Ovary (tissue), 9 donors: ENCODE results near the gene AQP4. TPM values are rescaled to one million over a fixed set of nuclear protein-coding genes. Genes with fewer than 3 reads are reported as not detected.

Experiments used
- DNase-seq, 5 donors: peaks; one replicate each; pipeline ENCODE4 v3.0.0-alpha.2; 2019 to 2020
- H3K27ac ChIP-seq, 2 donors: fragments of 200-600 bp; one replicate each; pipeline versions ENCODE4 v1.5.1 to v1.8.0; 2019 to 2022
- H3K27me3 ChIP-seq: fragments of 200-600 bp; one replicate; pipeline ENCODE4 v1.8.0; 2022
- H3K36me3 ChIP-seq: fragments of 200-600 bp; sonication (generic); one replicate; pipeline ENCODE4 v1.5.1; 2019
- H3K4me1 ChIP-seq: one replicate; pipeline ENCODE4 v1.8.1; 2013; ENCODE audit warnings: mild to moderate bottlenecking, moderate library complexity; ENCODE audit not compliant: insufficient read depth
- H3K4me3 ChIP-seq: fragments of 200-600 bp; sonication (generic); one replicate; pipeline ENCODE4 v1.5.1; 2017
- H3K9me3 ChIP-seq, 2 donors: fragments of 200-600 bp in 1 of 2; sonication (generic) in 1 of 2; one replicate each; pipeline versions ENCODE4 v1.5.1 to v1.8.1; 2013 to 2019; ENCODE audit warnings: mild to moderate bottlenecking in 1 of 2, moderate library complexity in 1 of 2
- EP300 ChIP-seq: sonication (generic); formaldehyde crosslinking; IDR thresholded peaks from one replicate; pipeline ENCODE4 v1.6.1; 2017; ENCODE audit warnings: antibody characterized with exemption
- POLR2A ChIP-seq: fragments of 450-650 bp; IDR thresholded peaks from one replicate; pipeline ENCODE4 v1.6.1; 2017; ENCODE audit warnings: antibody characterized with exemption, mild to moderate bottlenecking, moderate library complexity
- WGBS, 3 donors: extraction: QIAGEN DNeasy Blood & Tissue Kit in 1 of 3; methylation state at CpG; one replicate each; pipeline versions ENCODE4 v1.1.5 to v1.1.7; 2013 to 2017; 5-methylcytosine and 5-hydroxymethylcytosine counted together
- intact Hi-C, 4 donors: fragments of 100-400 bp; cut with DNase I; formaldehyde crosslinking; loops; one replicate each; pipeline versions ENCODE4 v1.11.0 to v1.15.1; 2022 to 2023
- polyA plus RNA-seq, 2 donors: library from polyadenylated mRNA; stranded (reverse); fragments of 200-250 nt in 1 of 2; fragments of 350-450 nt in 1 of 2; fragmentation: Illumina TruSeq in 1 of 2; extraction: RNeasy Lipid Tissue Mini Kit (QIAGEN cat#74804) in 1 of 2; gene quantifications; one replicate each; pipeline ENCODE4 v1.2.3, GENCODE V29; 2013 to 2014
- total RNA-seq, 7 donors: library from RNA; depleted of rRNA in 2 of 7; stranded (reverse); fragments of >200 nt in 2 of 7; fragmentation: NEBNext Ultra II Directional in 3 of 7; extraction: Animal tissue kit (Norgen Biotek cat#: 25700) in 3 of 7; gene quantifications; one replicate each; pipeline versions ENCODE4 v1.1.0 to v1.2.4, GENCODE V29; 2016 to 2023
- TF ChIP-seq, protein P1 (sequence below), 3 donors: fragments of 450-650 bp in 2 of 3; fragments of 200-600 bp in 1 of 3; IDR thresholded peaks; one replicate each; pipeline versions ENCODE4 v1.5.1 to v1.8.0; 2016 to 2022; ENCODE audit warnings: antibody characterized with exemption in 3 of 3, mild to moderate bottlenecking in 1 of 3
- donor health status: DM: no; HTN: no; CAD: no; lungs with moderate emphysema.
- donor health status: DM: no; HTN: no; CAD: no.
- donor health status: Bipolar disorder and iron deficiency.
- donor health status: DM: yes; HTN: yes; CAD: no.
- donor health status: DM: no; HTN: no; CAD: no.
- donor health status: DM: yes; HTN: yes; CAD: no.

AQP4 gene
- total and polyA plus RNA-seq, 9 donors, result 0.34 to 27.1 (median 3.5) TPM

DNA sequence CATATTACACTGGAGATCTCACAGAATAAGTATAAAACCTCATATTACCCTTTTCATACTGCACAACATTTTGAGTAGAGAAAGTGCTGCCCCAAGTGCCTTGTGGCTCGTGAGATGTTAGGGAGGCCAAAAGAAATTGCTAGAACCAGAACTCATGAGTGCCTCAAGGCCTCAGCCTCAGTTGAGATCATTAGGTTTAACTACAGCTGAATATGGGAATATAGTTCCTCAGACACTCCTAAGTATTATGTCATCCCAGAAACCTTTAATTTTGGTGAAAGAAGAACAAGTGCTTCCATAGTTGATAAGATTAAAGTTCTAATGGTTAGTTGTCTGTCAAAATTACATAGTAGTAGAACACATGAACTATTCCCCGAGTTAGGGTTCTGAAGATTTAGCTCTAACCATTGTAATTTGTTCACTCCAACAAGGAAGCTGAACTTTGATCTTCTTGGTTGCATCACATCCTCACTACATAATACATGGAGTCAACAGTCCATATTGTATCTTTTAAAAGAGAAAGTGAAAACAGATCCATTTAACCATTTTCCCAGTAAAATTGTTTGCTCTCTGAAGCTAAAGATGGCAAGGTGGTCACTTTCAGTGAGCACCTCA lies 9.6 kb upstream of the AQP4 start:
- peaks cover 2% of the 10 kb centered on the region for H3K4me1 ChIP-seq
- DNase-seq, result no peak
- no peak overlapping the region for H3K4me3 ChIP-seq
- TF ChIP-seq POLR2A (no peak), EP300 (no peak)
- TF ChIP-seq, protein P1, sequence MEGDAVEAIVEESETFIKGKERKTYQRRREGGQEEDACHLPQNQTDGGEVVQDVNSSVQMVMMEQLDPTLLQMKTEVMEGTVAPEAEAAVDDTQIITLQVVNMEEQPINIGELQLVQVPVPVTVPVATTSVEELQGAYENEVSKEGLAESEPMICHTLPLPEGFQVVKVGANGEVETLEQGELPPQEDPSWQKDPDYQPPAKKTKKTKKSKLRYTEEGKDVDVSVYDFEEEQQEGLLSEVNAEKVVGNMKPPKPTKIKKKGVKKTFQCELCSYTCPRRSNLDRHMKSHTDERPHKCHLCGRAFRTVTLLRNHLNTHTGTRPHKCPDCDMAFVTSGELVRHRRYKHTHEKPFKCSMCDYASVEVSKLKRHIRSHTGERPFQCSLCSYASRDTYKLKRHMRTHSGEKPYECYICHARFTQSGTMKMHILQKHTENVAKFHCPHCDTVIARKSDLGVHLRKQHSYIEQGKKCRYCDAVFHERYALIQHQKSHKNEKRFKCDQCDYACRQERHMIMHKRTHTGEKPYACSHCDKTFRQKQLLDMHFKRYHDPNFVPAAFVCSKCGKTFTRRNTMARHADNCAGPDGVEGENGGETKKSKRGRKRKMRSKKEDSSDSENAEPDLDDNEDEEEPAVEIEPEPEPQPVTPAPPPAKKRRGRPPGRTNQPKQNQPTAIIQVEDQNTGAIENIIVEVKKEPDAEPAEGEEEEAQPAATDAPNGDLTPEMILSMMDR (IDR thresholded peaks at IDR 0.05), result no peak
- H3K9me3 ChIP-seq, result no peaks in the 10 kb centered on the region
- intact Hi-C loops, result no loop called here
- no peaks in the 10 kb centered on the region for H3K36me3 ChIP-seq
- H3K27ac ChIP-seq, result no peak overlapping the region
- H3K27me3 ChIP-seq, result no peaks in the 10 kb centered on the region
- whole genome bisulfite sequencing, 3 donors, result 85 to 93% (median 91%) methylated on average over 2 of the region's 2 CpGs

DNA sequence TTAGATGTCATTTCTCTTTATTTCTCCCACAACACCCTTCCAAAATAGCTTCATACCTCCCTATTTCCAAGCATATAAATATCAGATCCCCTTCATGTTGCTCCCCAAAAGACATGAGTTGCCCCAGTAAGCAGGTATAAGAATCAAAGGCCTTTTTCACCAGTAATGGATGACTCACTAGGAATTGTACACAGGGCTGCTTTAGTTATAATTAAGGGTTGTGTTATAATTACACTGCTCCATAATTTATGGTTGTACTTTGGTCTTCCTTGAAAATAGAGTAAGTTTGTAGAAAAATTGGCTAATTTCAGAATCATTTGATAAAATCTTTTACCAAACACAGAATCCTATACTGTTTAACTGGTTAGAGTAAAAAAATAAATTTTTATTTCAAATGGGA lies 8.8 kb upstream of the AQP4 start:
- Histone ChIP-seq H3K36me3 (no peaks in the 10 kb centered on the region), H3K27me3 (no peaks in the 10 kb centered on the region), H3K4me1 (peaks cover 4% of the 10 kb centered on the region), H3K4me3 (no peak overlapping the region), H3K9me3 (no peaks in the 10 kb centered on the region), H3K27ac (no peak overlapping the region)
- no peak for DNase-seq
- intact Hi-C loops, result no loop called here
- no peak for TF ChIP-seq EP300
- TF ChIP-seq, protein P1 (IDR thresholded peaks at IDR 0.05), result no peak
- no peak for TF ChIP-seq POLR2A

DNA sequence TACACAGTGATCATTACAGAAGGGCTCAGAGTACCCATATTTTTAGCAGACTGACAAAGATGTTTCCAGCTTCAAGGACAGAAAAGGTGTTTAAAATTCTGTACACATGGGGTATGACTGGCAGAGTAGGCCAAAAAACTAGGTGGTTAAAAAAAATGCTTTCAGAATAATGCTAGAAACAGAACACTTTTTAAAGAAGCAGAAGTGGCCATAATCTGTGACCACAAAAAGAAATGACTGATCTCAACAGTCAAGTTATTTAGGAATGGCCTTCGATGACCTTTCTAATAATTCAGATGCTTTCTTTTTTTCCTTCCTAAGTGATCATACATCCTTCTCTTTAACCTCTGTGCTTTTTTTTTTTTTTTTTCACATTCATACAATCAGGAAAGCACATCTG lies 4.1 kb upstream of the AQP4 start:
- 86 to 93% (median 92%) methylated on average over 1 of the region's 1 CpG for WGBS, 3 donors
- Histone ChIP-seq H3K27ac (no peak overlapping the region), H3K9me3 (no peaks in the 10 kb centered on the region), H3K4me3 (no peak overlapping the region), H3K27me3 (no peaks in the 10 kb centered on the region), H3K4me1 (peaks cover 16% of the 10 kb centered on the region), H3K36me3 (no peaks in the 10 kb centered on the region)
- DNase-seq, result no peak
- TF ChIP-seq, protein P1 (IDR thresholded peaks at IDR 0.05), result no peak
- TF ChIP-seq EP300, result no peak
- TF ChIP-seq POLR2A, result no peak
- intact Hi-C loops, result loop anchor here in 1 of 4 donors (10.0 kb wide), 1 partner anchor 1725 kb away; no protein-coding TSS in a partner anchor

DNA sequence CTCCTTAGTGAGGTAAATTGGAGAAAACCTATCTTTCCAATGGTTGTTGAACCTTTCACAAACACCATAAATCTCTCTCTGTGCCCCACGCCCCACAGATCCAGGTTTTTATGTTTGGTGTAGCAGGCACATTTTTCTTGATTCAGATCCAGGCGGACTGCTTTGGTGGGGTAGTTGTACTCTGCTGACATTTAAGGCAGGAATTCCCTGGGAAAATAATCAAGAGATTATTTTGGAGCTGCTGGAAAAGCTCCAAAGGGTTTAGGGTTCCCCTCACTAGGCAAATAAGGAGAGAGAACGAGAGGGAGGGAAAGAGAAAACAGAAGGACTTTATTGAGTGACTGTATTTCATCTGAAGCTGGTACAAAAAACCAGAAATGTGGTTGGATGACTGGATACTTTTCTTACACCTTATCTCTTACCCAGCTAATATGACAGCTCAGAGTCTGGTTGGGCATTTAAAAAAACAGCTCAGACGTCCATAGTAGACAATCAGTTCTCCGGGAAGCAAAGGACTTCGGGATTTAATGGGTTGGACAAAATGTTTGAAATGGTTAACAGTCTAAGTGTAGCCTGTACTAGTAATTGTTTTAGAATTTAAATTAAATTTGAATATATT lies 3.6 kb upstream of the AQP4 start:
- peak in 3 of 5 donors; percentile 30 to 43 (median 33) for DNase-seq
- no peaks in the 10 kb centered on the region for H3K36me3 ChIP-seq
- no peak overlapping the region for H3K4me3 ChIP-seq
- peak overlapping the region in 1 of 2 donors; percentile 29 for H3K27ac ChIP-seq
- H3K9me3 ChIP-seq, result no peaks in the 10 kb centered on the region
- WGBS, 3 donors, result 8 to 24% (median 16%) methylated on average over 6 of the region's 6 CpGs
- TF ChIP-seq, protein P1 (IDR thresholded peaks at IDR 0.05), result no peak
- TF ChIP-seq EP300 (no peak), POLR2A (no peak)
- peaks cover 16% of the 10 kb centered on the region for H3K4me1 ChIP-seq
- no peaks in the 10 kb centered on the region for H3K27me3 ChIP-seq
- intact Hi-C loops, result loop anchor here in 1 of 4 donors (10.0 kb wide), 1 partner anchor 1724 kb away; no protein-coding TSS in a partner anchor
